ENCODE data around the gene GPATCH8.

DNA sequence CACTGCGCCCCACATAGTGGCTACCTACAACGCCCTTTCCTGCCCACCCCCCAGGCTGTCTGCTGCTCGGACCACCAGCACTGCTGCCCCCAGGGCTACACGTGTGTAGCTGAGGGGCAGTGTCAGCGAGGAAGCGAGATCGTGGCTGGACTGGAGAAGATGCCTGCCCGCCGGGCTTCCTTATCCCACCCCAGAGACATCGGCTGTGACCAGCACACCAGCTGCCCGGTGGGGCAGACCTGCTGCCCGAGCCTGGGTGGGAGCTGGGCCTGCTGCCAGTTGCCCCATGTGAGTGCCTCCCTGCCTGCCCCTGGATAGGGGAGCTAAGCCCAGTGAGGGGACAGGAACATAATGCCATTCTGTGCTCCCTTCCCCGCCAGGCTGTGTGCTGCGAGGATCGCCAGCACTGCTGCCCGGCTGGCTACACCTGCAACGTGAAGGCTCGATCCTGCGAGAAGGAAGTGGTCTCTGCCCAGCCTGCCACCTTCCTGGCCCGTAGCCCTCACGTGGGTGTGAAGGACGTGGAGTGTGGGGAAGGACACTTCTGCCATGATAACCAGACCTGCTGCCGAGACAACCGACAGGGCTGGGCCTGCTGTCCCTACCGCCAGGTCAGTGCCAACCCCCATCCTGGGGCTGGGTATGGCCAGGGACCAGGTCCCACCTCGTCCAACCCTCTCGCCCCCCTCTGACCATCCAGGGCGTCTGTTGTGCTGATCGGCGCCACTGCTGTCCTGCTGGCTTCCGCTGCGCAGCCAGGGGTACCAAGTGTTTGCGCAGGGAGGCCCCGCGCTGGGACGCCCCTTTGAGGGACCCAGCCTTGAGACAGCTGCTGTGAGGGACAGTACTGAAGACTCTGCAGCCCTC is 151.0 kb downstream of the GPATCH8 start:
- TF ChIP-seq CTCF (tag by site-specific recombination; IDR thresholded peaks at IDR 0.05): no peak
- no peak for TF ChIP-seq ZSCAN30 (tag by site-specific recombination; IDR thresholded peaks at IDR 0.05)
- TF ChIP-seq GLI4 (tag by site-specific recombination; IDR thresholded peaks at IDR 0.05): no peak
- TF ChIP-seq, protein P1, sequence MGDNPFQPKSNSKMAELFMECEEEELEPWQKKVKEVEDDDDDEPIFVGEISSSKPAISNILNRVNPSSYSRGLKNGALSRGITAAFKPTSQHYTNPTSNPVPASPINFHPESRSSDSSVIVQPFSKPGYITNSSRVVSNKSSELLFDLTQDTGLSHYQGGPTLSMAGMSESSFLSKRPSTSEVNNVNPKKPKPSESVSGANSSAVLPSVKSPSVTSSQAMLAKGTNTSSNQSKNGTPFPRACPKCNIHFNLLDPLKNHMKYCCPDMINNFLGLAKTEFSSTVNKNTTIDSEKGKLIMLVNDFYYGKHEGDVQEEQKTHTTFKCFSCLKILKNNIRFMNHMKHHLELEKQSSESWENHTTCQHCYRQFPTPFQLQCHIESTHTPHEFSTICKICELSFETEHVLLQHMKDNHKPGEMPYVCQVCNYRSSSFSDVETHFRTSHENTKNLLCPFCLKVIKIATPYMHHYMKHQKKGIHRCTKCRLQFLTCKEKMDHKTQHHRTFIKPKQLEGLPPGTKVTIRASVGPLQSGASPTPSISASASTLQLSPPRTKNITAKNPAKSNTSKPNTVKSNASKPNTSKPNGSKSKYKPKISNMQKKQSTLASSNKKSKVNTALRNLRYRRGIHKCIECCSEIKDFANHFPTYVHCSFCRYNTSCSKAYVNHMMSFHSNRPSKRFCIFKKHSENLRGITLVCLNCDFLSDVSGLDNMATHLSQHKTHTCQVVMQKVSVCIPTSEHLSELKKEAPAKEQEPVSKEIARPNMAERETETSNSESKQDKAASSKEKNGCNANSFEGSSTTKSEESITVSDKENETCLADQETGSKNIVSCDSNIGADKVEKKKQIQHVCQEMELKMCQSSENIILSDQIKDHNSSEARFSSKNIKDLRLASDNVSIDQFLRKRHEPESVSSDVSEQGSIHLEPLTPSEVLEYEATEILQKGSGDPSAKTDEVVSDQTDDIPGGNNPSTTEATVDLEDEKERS (tag by site-specific recombination; IDR thresholded peaks at IDR 0.05): no peak
- TF ChIP-seq, protein P2, sequence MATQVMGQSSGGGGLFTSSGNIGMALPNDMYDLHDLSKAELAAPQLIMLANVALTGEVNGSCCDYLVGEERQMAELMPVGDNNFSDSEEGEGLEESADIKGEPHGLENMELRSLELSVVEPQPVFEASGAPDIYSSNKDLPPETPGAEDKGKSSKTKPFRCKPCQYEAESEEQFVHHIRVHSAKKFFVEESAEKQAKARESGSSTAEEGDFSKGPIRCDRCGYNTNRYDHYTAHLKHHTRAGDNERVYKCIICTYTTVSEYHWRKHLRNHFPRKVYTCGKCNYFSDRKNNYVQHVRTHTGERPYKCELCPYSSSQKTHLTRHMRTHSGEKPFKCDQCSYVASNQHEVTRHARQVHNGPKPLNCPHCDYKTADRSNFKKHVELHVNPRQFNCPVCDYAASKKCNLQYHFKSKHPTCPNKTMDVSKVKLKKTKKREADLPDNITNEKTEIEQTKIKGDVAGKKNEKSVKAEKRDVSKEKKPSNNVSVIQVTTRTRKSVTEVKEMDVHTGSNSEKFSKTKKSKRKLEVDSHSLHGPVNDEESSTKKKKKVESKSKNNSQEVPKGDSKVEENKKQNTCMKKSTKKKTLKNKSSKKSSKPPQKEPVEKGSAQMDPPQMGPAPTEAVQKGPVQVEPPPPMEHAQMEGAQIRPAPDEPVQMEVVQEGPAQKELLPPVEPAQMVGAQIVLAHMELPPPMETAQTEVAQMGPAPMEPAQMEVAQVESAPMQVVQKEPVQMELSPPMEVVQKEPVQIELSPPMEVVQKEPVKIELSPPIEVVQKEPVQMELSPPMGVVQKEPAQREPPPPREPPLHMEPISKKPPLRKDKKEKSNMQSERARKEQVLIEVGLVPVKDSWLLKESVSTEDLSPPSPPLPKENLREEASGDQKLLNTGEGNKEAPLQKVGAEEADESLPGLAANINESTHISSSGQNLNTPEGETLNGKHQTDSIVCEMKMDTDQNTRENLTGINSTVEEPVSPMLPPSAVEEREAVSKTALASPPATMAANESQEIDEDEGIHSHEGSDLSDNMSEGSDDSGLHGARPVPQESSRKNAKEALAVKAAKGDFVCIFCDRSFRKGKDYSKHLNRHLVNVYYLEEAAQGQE (tag by site-specific recombination; IDR thresholded peaks at IDR 0.05): no peak
- TF ChIP-seq ZNF140 (tag by site-specific recombination; IDR thresholded peaks at IDR 0.05): no peak
- no peak for TF ChIP-seq ZNF292 (tag by site-specific recombination; IDR thresholded peaks at IDR 0.05; ENCODE audit: borderline replicate concordance, low read depth)
- TF ChIP-seq YY1 (tag by site-specific recombination; IDR thresholded peaks at IDR 0.05): no peak
- TF ChIP-seq, protein P3, sequence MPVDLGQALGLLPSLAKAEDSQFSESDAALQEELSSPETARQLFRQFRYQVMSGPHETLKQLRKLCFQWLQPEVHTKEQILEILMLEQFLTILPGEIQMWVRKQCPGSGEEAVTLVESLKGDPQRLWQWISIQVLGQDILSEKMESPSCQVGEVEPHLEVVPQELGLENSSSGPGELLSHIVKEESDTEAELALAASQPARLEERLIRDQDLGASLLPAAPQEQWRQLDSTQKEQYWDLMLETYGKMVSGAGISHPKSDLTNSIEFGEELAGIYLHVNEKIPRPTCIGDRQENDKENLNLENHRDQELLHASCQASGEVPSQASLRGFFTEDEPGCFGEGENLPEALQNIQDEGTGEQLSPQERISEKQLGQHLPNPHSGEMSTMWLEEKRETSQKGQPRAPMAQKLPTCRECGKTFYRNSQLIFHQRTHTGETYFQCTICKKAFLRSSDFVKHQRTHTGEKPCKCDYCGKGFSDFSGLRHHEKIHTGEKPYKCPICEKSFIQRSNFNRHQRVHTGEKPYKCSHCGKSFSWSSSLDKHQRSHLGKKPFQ (tag by site-specific recombination; IDR thresholded peaks at IDR 0.05): no peak
- TF ChIP-seq ZNF768 (tag by site-specific recombination; IDR thresholded peaks at IDR 0.05): no peak
- no peak for TF ChIP-seq ZNF114 (tag by site-specific recombination; IDR thresholded peaks at IDR 0.05)
- no peak for TF ChIP-seq SETDB1 (IDR thresholded peaks at IDR 0.05; ENCODE audit: insufficient read length, low read length)
- no peak for TF ChIP-seq ZNF843 (tag by site-specific recombination; IDR thresholded peaks at IDR 0.05)
